GM12873 (cell line): ENCODE measurements around the gene SLC66A2.

ENCODE experiments used
- CTCF ChIP-seq: IDR thresholded peaks from 2 replicates; pipeline ENCODE4 v1.5.1; 2012; ENCODE audit warnings: low read depth, mild to moderate bottlenecking, moderate library complexity, low read length, control low read depth; ENCODE audit not compliant: insufficient read depth; ENCODE audit errors: missing control alignments

SLC66A2 gene

GRCh38 chr18:79942786-79943607, 8.5 kb downstream of the SLC66A2 start:
- no peak for TF ChIP-seq CTCF

GRCh38 chr18:79942211-79942610, 9.2 kb downstream of the SLC66A2 start:
- no peak for TF ChIP-seq CTCF

GRCh38 chr18:79941473-79942119, 9.9 kb downstream of the SLC66A2 start:
- TF ChIP-seq CTCF = no peak

- TF ChIP-seq CTCF = no peak
Observed at GRCh38 chr18:79940814-79941472, 10.5 kb downstream of the SLC66A2 start.

- TF ChIP-seq CTCF = no peak
Observed at GRCh38 chr18:79940126-79940813, 11.2 kb downstream of the SLC66A2 start.

GRCh38 chr18:79939096-79939495, 12.4 kb downstream of the SLC66A2 start:
- no peak for TF ChIP-seq CTCF

- TF ChIP-seq CTCF = no peak
Observed at GRCh38 chr18:79938196-79938595, 13.3 kb downstream of the SLC66A2 start.
